GM12878 (cell line): ENCODE results near the gene TTC39A. TPM values are rescaled to one million over a fixed set of nuclear protein-coding genes. Genes with fewer than 3 reads are reported as not detected.
A peak's percentile ranks its signal among the peaks of the same experiment; 100 is the strongest.

Experiments used
- ASH2L ChIP-seq: fragments of 300-600, 200-600 bp; sonication (generic); IDR thresholded peaks from 2 replicates; pipeline ENCODE4 v1.6.1; 2017; ENCODE audit warnings: low read depth, mild to moderate bottlenecking, borderline replicate concordance
- ATF7 ChIP-seq: fragments of 450-650 bp; IDR thresholded peaks from 2 replicates; pipeline ENCODE4 v1.6.1; 2016; ENCODE audit warnings: low read depth, mild to moderate bottlenecking
- EZH2 ChIP-seq: IDR thresholded peaks from 2 replicates; pipeline ENCODE4 v1.6.1; 2012; ENCODE audit warnings: low read depth, mild to moderate bottlenecking, control low read depth, inconsistent platforms, low read length, borderline replicate concordance; ENCODE audit not compliant: control insufficient read depth
- FOXM1 ChIP-seq: IDR thresholded peaks from 2 replicates; pipeline ENCODE4 v1.6.1; 2012; ENCODE audit warnings: low read depth, mild to moderate bottlenecking, inconsistent platforms, low read length, moderate library complexity
- HDAC2 ChIP-seq: fragments of 200-600 bp; sonication (generic); IDR thresholded peaks from 2 replicates; pipeline ENCODE4 v1.6.1; 2017
- JUNB ChIP-seq: IDR thresholded peaks from 2 replicates; pipeline ENCODE4 v1.6.1; 2016; ENCODE audit warnings: antibody characterized with exemption, mild to moderate bottlenecking
- KDM1A ChIP-seq: fragments of 200-600 bp; sonication (generic); IDR thresholded peaks from 2 replicates; pipeline ENCODE4 v1.6.1; 2016; ENCODE audit warnings: borderline replicate concordance
- KLF5 ChIP-seq: fragments of 450-650 bp; IDR thresholded peaks from 2 replicates; pipeline ENCODE4 v1.6.1; 2014; ENCODE audit warnings: mild to moderate bottlenecking; ENCODE audit not compliant: partially characterized antibody
- MLLT1 ChIP-seq: fragments of 450-650 bp; IDR thresholded peaks from 2 replicates; pipeline ENCODE4 v1.6.1; 2016; ENCODE audit warnings: mild to moderate bottlenecking
- MTA2 ChIP-seq: fragments of 450-650 bp; IDR thresholded peaks from 2 replicates; pipeline ENCODE4 v1.6.1; 2016; ENCODE audit warnings: low read depth, mild to moderate bottlenecking, moderate library complexity
- MYC ChIP-seq: IDR thresholded peaks from 2 replicates; pipeline ENCODE4 v1.6.1; 2011; ENCODE audit warnings: mild to moderate bottlenecking, low read length, moderate library complexity, inconsistent platforms; ENCODE audit not compliant: insufficient read depth, insufficient replicate concordance, insufficient read length, severe bottlenecking
- PML ChIP-seq: IDR thresholded peaks from 2 replicates; pipeline ENCODE4 v1.6.1; 2012; ENCODE audit warnings: low read length, inconsistent platforms
- POLR2AphosphoS5 ChIP-seq: IDR thresholded peaks from 2 replicates; pipeline ENCODE4 v1.6.1; 2011; ENCODE audit warnings: mild to moderate bottlenecking, low read length, inconsistent platforms
- RBBP5 ChIP-seq: fragments of 200-600 bp; sonication (generic); conservative IDR thresholded peaks from 2 replicates; pipeline ENCODE4 v1.6.1; 2016
- ZNF274 ChIP-seq: IDR thresholded peaks from one replicate; pipeline ENCODE4 v1.8.0; 2011; ENCODE audit not compliant: insufficient read length, insufficient read depth
- ZNF384 ChIP-seq: IDR thresholded peaks from 2 replicates; pipeline ENCODE4 v1.6.1; 2012; ENCODE audit warnings: low read depth, mild to moderate bottlenecking, low read length, improper control_type of control experiment, borderline replicate concordance
- polyA plus RNA-seq, 11 experiments: library from polyadenylated mRNA; depleted of rRNA in 4 of 11; unstranded in 6 of 11; stranded (reverse) in 5 of 11; fragments of >200 nt; fragmentation: Nextera tagmentation in 4 of 11; fragmentation: Illumina TruSeq in 1 of 11; extraction: Ambion mirVana in 4 of 11; extraction: Trizol in 1 of 11; gene quantifications; 1 replicate in 1 of 11; 2 replicates in 10 of 11; pipeline versions ENCODE4 v1.2.1 to v1.2.3, GENCODE V29; 2011 to 2016; ENCODE audit warnings: inconsistent platforms in 2 of 11, missing spikeins in 2 of 11, low read depth in 1 of 11
- total RNA-seq, 4 experiments: library from RNA; depleted of rRNA in 3 of 4; stranded (reverse); fragments of >200 nt in 3 of 4; fragmentation: Illumina TruSeq in 1 of 4; extraction: Trizol in 1 of 4; gene quantifications; 2 replicates each; pipeline versions ENCODE4 v1.2.1 to v1.2.3, GENCODE V29; 2013 to 2021
- TF ChIP-seq, protein P1 (sequence below): fragments of 450-650 bp; IDR thresholded peaks from 2 replicates; pipeline ENCODE4 v1.6.1; 2017; ENCODE audit warnings: mild to moderate bottlenecking, low read depth, inconsistent platforms; ENCODE audit not compliant: poor library complexity, severe bottlenecking
- TF ChIP-seq, protein P2 (sequence below): IDR thresholded peaks from 2 replicates; pipeline ENCODE4 v1.6.1; 2011; ENCODE audit warnings: borderline replicate concordance, low read depth, mild to moderate bottlenecking, moderate library complexity, mixed read lengths, low read length; ENCODE audit not compliant: insufficient read depth; ENCODE audit errors: extremely low read length
- TF ChIP-seq, protein P3 (sequence below): fragments of 450-650 bp; IDR thresholded peaks from 2 replicates; pipeline ENCODE4 v1.6.1; 2018; ENCODE audit warnings: borderline replicate concordance, mild to moderate bottlenecking; ENCODE audit not compliant: partially characterized antibody

Gene TTC39A
- total and polyA plus RNA-seq, 10 of the 15 experiments (the other 5 are each of a cell fraction or from before 2014, with no cell fraction given) = 0.18 to 3.0 (median 1.2) TPM

DNA sequence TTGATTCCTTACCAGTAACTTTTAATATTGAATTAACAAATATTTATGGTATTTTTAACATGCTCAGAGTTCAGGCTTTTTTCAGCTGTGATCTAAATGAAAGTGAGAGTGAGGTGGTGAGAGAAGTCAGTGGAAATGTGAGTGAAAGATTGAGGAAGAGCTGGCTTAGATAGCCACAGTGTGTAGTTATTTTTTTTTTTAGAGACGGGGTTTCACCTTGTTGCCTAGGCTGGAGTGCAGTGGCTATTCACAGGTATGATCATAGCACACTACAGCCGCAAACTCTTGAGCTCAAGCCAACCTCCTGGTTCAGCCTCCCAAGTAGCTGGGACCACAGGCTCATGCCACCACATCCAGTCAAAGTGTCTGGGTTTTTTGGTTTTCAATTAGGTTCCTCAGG is 83.3 kb downstream of the TTC39A start (continued):
- TF ChIP-seq, protein P1, sequence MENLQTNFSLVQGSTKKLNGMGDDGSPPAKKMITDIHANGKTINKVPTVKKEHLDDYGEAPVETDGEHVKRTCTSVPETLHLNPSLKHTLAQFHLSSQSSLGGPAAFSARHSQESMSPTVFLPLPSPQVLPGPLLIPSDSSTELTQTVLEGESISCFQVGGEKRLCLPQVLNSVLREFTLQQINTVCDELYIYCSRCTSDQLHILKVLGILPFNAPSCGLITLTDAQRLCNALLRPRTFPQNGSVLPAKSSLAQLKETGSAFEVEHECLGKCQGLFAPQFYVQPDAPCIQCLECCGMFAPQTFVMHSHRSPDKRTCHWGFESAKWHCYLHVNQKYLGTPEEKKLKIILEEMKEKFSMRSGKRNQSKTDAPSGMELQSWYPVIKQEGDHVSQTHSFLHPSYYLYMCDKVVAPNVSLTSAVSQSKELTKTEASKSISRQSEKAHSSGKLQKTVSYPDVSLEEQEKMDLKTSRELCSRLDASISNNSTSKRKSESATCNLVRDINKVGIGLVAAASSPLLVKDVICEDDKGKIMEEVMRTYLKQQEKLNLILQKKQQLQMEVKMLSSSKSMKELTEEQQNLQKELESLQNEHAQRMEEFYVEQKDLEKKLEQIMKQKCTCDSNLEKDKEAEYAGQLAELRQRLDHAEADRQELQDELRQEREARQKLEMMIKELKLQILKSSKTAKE = no peak
- TF ChIP-seq ASH2L = no peak
- TF ChIP-seq ZNF274 = no peak
- TF ChIP-seq RBBP5 = no peak
- TF ChIP-seq JUNB = peak; percentile 41; the same call in 1 of the 2 replicates
- peak; percentile 64; the same call in 1 of the 2 replicates for TF ChIP-seq PML
- 0 out of 2 replicates have a peak, but pooled peaks have one; percentile 53 for TF ChIP-seq MLLT1
- TF ChIP-seq, protein P2, sequence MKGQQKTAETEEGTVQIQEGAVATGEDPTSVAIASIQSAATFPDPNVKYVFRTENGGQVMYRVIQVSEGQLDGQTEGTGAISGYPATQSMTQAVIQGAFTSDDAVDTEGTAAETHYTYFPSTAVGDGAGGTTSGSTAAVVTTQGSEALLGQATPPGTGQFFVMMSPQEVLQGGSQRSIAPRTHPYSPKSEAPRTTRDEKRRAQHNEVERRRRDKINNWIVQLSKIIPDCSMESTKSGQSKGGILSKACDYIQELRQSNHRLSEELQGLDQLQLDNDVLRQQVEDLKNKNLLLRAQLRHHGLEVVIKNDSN = no peak
- TF ChIP-seq HDAC2 = no peak
- TF ChIP-seq ATF7 = peak; percentile 75
- no peak for TF ChIP-seq POLR2AphosphoS5
- peak; percentile 80; the same call in 1 of the 2 replicates for TF ChIP-seq ZNF384
- TF ChIP-seq FOXM1 = peak; percentile 58
- TF ChIP-seq EZH2 = no peak
- TF ChIP-seq KDM1A = no peak
- no peak for TF ChIP-seq MYC
- no peak for TF ChIP-seq KLF5
- TF ChIP-seq, protein P3, sequence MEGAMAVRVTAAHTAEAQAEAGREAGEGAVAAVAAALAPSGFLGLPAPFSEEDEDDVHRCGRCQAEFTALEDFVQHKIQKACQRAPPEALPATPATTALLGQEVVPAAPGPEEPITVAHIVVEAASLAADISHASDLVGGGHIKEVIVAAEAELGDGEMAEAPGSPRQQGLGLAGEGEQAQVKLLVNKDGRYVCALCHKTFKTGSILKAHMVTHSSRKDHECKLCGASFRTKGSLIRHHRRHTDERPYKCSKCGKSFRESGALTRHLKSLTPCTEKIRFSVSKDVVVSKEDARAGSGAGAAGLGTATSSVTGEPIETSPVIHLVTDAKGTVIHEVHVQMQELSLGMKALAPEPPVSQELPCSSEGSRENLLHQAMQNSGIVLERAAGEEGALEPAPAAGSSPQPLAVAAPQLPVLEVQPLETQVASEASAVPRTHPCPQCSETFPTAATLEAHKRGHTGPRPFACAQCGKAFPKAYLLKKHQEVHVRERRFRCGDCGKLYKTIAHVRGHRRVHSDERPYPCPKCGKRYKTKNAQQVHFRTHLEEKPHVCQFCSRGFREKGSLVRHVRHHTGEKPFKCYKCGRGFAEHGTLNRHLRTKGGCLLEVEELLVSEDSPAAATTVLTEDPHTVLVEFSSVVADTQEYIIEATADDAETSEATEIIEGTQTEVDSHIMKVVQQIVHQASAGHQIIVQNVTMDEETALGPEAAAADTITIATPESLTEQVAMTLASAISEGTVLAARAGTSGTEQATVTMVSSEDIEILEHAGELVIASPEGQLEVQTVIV = no peak
- peak; percentile 36; the same call in 1 of the 2 replicates for TF ChIP-seq MTA2
